Measurements from ENCODE around the gene MAGI1.
A peak's percentile ranks its signal among the peaks of the same experiment; 100 is the strongest.
"Not testable (repeated sequence)": the region's sequence is repeated elsewhere in the genome, so short reads cannot be mapped to it uniquely, and the experiment has no call there.

MAGI1 gene

DNA sequence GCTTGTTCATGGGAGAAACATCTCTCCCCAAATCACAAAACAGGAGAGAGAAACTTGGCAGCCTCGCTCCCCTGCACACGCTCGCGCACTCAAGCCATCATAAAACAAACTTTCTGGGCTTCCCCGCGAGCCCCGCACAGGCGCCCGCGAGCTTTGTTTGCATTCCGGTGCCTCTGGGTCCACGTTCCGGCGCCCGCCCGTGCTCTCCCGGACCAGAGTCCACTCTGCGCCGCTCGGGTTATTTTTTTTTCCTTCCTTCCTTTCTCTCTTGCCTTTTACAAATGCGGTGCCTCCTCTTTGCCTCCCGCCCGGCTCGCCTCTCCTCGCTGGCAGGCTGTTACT, 363 bp downstream of the MAGI1 start:
- DNase-seq (ENCODE audit: low spot score) = no peak

- no peak for DNase-seq (ENCODE audit: low spot score)
Observed at GRCh38 chr3:66037986-66038369, 740 bp downstream of the MAGI1 start.

DNA sequence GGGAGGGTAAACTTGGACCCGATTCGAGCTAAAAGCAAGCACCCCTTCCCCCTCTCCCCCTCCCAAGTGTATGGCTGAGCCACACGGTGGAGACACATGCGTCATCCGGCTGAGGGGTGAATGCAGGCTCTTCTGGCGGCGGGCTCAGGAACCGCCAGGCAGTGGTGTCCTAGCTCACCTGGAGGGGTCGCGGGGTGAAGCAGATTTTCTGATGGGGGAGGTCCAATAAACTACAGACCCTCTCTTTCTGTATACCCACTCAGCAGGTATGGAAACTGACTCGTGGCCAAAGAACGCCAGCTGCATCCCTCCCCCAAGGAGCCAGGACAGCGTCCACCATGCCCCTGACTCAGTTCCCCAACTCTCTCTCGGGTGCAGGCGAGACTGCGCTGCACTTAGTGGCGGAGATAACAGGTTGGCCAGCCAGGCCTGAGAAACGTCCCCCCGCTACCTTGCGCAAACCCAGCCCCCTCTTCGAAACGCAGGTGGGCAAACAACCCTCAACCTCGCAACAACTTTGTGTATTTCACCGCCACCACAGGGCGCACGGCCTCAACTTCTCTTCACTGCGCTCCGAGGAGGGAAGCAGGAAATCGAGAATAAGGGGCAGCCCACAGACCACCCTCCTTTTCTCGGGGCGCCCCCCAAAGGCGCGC, 1.3 kb downstream of the MAGI1 start:
- DNase-seq (ENCODE audit: low spot score) = peak; percentile 36

- no peak for DNase-seq (ENCODE audit: low spot score)
Observed at GRCh38 chr3:66036586-66037148, 2.1 kb downstream of the MAGI1 start.

DNA sequence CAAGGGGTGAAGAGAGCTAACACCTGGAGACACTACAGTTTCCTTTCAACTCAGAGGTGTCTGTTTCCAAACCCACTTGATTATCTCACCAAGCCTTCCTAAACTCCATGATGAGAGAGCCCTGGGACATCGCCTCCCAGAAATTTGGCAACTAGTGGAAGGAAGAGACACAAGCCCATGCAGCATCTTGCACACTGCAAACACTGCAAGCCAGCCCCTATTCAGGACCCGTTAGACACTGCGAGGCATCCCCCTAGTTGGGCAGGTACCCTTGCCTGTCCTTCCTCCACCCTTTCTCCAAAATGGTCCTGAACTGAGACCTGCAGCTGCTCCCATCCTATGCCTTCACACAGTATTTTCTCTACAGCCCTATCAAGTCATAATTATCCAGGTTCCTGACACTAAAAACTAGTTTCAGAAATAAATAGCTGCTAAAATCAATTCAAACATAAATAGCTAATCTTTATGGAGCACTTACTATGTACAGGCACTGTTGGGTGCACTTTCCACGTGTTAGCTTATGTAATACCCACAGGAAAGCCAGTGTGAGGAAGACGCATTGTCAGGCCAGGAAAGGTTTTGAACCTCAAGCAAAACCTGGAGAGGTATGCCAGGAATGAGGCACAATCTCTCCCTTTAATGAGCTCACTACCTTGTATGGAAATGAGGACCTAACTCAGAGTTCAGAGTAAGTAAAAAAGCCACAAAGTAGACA, 2.8 kb downstream of the MAGI1 start:
- DNase-seq (ENCODE audit: low spot score) = no peak

GRCh38 chr3:66033241-66034138, 5.2 kb downstream of the MAGI1 start:
- DNase-seq (ENCODE audit: low spot score) = no peak

GRCh38 chr3:66031102-66031698, 7.5 kb downstream of the MAGI1 start:
- DNase-seq (ENCODE audit: low spot score) = no peak

GRCh38 chr3:66029443-66029842, 9.3 kb downstream of the MAGI1 start:
- DNase-seq (ENCODE audit: low spot score) = no peak

DNA sequence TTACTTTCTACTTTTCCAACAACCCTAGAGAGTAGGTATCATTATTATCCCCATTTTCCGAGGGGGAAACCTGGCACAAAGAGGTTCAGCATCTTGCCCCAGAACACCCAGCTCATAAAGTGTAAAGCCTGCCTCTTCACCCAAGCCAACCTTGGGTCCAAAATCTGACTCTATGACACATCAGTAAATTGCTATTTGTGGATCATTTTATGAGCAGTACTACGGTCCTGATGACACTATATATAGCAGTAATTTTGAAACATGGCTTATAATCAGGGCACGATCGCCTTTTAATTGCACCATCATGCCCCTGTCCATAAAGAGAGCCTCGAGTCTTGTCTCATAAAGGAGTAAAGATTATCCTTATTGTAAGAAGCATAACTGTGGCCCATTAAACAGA, 9.7 kb downstream of the MAGI1 start:
- no peak for DNase-seq (ENCODE audit: low spot score)

GRCh38 chr3:66028457-66028856, 10.3 kb downstream of the MAGI1 start:
- no peak for DNase-seq (ENCODE audit: low spot score)

- not testable (repeated sequence) for DNase-seq (ENCODE audit: low spot score)
Observed at GRCh38 chr3:66027099-66027498, 11.6 kb downstream of the MAGI1 start.

- no peak for DNase-seq (ENCODE audit: low spot score)
Observed at GRCh38 chr3:66023738-66024385, 14.9 kb downstream of the MAGI1 start.

- no peak for DNase-seq (ENCODE audit: low spot score)
Observed at GRCh38 chr3:66023229-66023628, 15.5 kb downstream of the MAGI1 start.

- DNase-seq (ENCODE audit: low spot score) = no peak
Observed at GRCh38 chr3:66021731-66022131, 17.0 kb downstream of the MAGI1 start.

GRCh38 chr3:66019896-66020295, 18.8 kb downstream of the MAGI1 start:
- no peak for DNase-seq (ENCODE audit: low spot score)

GRCh38 chr3:66018057-66019033, 20.4 kb downstream of the MAGI1 start:
- no peak for DNase-seq (ENCODE audit: low spot score)

DNA sequence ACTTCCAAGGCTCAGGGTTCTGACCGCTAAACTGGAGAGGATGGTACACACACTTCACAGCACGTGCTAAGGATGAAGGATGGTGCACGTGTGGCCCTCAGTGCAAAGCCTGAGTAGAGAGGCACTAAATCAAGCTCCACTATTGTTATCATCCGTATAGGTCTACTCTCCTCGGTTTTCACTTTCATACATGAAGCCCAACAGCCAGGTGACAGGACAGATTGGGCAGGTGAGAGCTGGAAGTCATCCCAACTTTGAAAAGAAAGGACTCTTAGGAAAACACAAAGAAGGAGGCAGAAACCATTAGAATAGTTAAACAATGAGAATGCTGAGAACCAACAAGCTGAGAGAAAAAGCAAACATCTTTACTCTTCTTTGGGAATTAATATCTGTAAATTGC, 21.1 kb downstream of the MAGI1 start:
- DNase-seq (ENCODE audit: low spot score) = no peak

DNA sequence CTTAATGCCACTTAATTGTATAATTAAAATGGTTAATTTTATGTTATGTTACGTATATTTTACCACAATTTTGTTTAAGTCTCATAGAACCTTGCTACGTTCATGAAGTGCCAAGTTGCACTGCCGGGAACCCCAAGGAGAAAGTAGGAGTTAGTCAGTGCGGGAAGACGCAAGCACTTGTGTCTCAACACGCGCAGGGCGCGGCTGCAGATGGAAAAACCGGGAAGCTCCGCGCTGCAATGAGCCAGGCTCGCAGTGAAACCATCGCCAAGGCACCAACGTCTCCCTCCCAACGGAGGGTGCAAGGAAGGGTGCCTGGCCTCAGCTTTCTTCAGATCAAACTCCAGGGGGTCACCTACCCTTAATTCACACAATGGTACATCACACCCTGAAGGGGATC, 21.6 kb downstream of the MAGI1 start:
- DNase-seq (ENCODE audit: low spot score) = no peak

GRCh38 chr3:66015841-66016240, 22.9 kb downstream of the MAGI1 start:
- DNase-seq (ENCODE audit: low spot score) = no peak

- DNase-seq (ENCODE audit: low spot score) = no peak
Observed at GRCh38 chr3:66014651-66015050, 24.1 kb downstream of the MAGI1 start.

- no peak for DNase-seq (ENCODE audit: low spot score)
Observed at GRCh38 chr3:66014056-66014455, 24.7 kb downstream of the MAGI1 start.

Measured in kidney capillary endothelial cell (primary cell).